ENCODE results near the gene MYCBP2.
"Not testable (repeated sequence)": the region's sequence is repeated elsewhere in the genome, so short reads cannot be mapped to it uniquely, and the experiment has no call there.

MYCBP2 gene

DNA sequence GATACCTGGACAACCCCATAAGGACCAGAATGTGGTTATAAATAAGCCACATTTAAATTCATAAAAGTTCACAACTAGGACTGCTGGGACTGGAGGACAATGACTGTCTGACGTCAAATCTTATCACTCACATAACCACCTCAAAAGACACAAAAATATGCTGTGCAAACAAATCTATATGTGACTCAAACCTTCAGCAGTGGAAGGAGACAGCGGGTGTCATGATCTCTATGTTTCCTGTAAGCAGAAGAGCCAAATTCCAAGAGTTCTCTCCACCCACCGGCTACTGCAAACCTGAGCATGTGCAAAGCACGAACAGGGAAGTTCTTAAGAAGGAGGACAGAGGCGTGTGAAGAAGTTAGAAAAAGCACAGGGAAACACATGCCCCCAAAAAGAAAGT is 113.2 kb downstream of the MYCBP2 start:
- no peak for DNase-seq (ENCODE audit: low read depth in 1 of 2, low spot score in 1 of 2)
- no peak for TF ChIP-seq JUND (IDR thresholded peaks at IDR 0.05; ENCODE audit: low read depth)
- in situ Hi-C loops (cut with HindIII; ENCODE audit: low pct_unique_long_range_greater_than_20kb, low sequenced_read_pairs), result no loop called here

DNA sequence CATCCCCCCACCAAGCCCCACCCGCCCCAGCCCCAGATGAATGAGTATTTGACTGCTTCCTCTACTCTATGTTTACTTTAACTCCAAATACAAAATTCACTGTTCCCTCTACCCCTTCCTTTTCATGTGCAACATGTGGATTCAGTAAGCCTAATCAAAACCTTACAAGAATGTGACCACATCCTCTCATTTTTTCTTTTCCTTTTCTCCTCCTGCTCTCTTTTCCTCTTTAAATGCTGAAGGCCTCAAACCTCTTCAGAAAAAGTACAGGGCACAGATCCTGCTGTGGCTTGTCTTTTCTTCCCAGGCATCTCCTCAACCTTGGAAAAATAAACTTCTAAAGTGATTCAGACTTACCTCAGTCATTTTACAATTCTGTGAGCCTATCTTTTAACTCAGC is 119.0 kb downstream of the MYCBP2 start:
- in situ Hi-C loops (cut with HindIII; ENCODE audit: low pct_unique_long_range_greater_than_20kb, low sequenced_read_pairs), result no loop called here
- no peak for DNase-seq (ENCODE audit: low read depth in 1 of 2, low spot score in 1 of 2)
- no peak for TF ChIP-seq JUND (IDR thresholded peaks at IDR 0.05; ENCODE audit: low read depth)

DNA sequence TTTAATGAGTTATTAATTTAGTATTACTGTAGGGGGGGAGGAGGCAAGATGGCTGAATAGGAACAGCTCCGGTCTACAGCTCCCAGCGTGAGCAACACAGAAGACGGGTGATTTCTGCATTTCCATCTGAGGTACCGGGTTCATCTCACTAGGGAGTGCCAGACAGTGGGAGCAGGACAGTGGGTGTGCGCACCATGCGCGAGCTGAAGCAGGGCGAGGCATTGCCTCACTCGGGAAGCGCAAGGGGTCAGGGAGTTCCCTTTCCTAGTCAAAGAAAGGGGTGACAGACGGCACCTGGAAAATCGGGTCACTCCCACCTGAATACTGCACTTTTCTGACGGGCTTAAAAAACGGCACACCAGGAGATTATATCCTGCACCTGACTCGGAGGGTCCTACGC is 127.9 kb downstream of the MYCBP2 start:
- in situ Hi-C loops (cut with HindIII; ENCODE audit: low pct_unique_long_range_greater_than_20kb, low sequenced_read_pairs); DNase-seq (ENCODE audit: low read depth in 1 of 2, low spot score in 1 of 2): not testable (repeated sequence)

DNA sequence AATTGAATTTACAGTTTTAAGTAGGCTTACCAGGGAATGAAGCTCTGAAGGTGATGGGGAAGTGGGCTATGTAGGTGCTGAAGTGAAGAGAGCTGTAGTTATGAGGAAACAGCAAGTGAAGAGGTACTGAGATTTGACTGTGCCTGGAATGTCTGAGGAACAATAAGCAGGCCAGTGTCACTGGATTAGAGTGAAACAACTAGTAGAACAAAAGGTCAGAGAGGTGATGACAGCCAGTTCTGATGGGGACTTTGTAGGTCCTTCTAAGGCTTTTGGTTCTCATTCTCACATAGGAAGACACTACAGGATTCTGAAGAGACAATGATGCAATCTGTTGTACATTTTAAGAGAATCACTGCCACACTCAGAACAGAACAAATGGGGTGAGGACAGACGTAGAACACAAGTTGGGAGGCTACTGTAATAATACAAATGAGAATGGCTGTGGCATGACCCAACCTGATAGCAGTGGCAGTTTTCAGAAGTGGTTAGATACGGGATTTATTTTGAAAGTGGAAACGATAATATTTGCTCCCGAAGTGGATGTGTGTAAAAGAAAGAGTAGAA is 130.8 kb downstream of the MYCBP2 start:
- DNase-seq (ENCODE audit: low read depth in 1 of 2, low spot score in 1 of 2), result no peak
- in situ Hi-C loops (cut with HindIII; ENCODE audit: low pct_unique_long_range_greater_than_20kb, low sequenced_read_pairs), result no loop called here
- no peak for TF ChIP-seq JUND (IDR thresholded peaks at IDR 0.05; ENCODE audit: low read depth)

DNA sequence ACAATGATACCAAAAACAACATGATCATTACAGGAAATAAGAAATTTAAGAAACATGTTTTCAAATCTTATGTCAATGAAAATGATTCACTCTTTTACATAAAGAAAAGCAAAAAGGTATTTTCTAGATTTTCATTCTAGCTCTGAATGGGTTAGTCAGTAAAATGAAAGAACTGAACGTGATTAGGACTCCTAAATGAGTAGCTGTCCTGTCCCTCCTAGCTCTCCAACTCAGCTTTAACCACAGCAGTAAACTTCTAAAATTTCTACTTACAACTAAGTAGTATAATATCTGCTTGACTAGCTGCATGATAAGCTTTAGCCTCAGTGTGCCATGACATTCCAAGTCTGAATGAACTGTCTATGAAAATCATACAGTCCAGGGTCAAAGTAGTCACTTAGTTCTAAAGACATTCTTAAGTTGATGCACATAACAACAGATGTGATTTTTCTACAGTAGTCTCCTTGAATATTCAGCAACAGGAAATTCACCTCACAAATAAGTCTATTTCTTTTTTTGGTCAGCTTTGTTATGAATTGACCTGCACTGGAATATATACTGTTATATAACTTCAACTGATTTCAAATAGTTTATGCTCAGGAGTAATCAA is 136.4 kb downstream of the MYCBP2 start:
- in situ Hi-C loops (cut with HindIII; ENCODE audit: low pct_unique_long_range_greater_than_20kb, low sequenced_read_pairs), result no loop called here
- TF ChIP-seq JUND (IDR thresholded peaks at IDR 0.05; ENCODE audit: low read depth), result no peak
- DNase-seq (ENCODE audit: low read depth in 1 of 2, low spot score in 1 of 2), result no peak

DNA sequence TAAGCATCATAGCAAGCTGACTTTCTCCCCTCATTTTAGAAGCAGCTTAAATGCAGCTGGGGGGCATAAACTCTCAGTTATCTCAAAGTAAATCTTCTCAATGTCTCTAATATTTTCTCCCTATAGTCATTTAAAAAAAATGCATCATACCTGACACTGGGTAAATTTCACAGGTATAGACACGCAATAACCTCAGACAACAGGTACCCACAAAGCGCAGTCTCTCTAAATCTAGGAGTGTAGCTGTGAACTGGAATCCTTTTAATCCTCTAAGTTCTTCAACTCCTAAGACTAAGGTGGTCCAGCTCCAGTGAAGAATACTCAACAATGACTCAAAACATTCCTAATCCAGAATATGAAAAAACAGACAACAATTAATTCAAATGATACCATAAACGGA is 141.2 kb downstream of the MYCBP2 start:
- in situ Hi-C loops (cut with HindIII; ENCODE audit: low pct_unique_long_range_greater_than_20kb, low sequenced_read_pairs), result no loop called here
- no peak for DNase-seq (ENCODE audit: low read depth in 1 of 2, low spot score in 1 of 2)
- TF ChIP-seq JUND (IDR thresholded peaks at IDR 0.05; ENCODE audit: low read depth), result no peak

DNA sequence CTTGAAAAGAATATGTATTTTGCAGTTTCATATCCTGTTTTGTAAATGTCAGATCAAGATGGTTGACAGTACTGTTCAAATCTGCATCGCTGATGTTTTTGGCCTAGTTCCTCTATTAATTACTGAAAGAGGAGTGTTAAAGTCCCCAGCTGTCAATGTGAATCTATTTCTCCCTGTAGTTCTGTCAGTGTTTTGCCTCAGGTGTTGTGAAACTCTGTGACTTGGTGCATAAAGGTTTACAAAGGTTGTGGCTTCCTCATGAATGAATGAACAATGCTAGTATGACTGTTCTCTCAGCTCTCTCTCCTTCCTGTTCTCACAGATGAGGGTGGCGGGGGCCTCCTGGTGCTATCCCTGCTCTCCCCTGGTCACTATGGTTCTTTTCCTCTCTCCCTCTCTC is 142.4 kb downstream of the MYCBP2 start:
- in situ Hi-C loops (cut with HindIII; ENCODE audit: low pct_unique_long_range_greater_than_20kb, low sequenced_read_pairs), result no loop called here
- no peak for TF ChIP-seq JUND (IDR thresholded peaks at IDR 0.05; ENCODE audit: low read depth)
- DNase-seq (ENCODE audit: low read depth in 1 of 2, low spot score in 1 of 2), result no peak

DNA sequence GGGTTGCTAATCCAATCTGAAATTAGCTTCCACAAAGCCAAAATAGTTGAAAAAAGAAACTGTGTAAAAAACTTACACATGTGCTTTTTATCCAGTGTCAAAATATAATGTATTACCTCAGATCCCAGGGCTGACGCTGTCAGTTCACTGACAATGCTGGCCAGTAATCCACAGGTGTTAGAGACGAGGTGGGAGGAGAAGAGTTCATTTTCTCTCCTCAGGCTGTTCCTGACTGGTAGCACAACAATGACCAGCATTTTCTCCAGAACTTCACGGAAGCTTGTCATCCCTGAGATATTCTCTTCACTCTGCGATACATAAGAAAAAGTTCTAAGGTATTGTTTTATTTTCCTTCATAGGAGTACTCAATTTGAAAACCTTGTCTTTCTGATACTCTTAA is 146.9 kb downstream of the MYCBP2 start:
- no peak for DNase-seq (ENCODE audit: low read depth in 1 of 2, low spot score in 1 of 2)
- in situ Hi-C loops (cut with HindIII; ENCODE audit: low pct_unique_long_range_greater_than_20kb, low sequenced_read_pairs), result no loop called here
- no peak for TF ChIP-seq JUND (IDR thresholded peaks at IDR 0.05; ENCODE audit: low read depth)

DNA sequence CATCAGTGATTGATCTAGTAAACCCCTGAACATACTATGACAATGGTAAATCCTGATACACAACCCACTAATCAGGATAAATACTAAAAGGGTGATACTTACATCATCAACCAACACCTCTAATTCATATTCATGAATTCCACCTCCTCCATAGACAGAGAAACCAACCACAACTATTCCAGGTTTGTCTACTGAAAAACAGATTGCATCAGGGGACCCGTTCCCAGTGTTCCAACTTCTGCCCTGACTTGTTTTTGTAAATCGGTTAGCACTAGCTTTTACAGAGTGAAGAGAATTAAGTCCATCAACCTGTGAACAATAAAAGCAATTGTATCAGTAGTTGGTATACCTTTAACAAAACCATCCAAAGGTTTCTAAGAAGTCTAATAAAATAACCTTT is 149.2 kb downstream of the MYCBP2 start:
- in situ Hi-C loops (cut with HindIII; ENCODE audit: low pct_unique_long_range_greater_than_20kb, low sequenced_read_pairs), result no loop called here
- no peak for TF ChIP-seq JUND (IDR thresholded peaks at IDR 0.05; ENCODE audit: low read depth)
- peak in 1 of 2 experiments; percentile 12 for DNase-seq (ENCODE audit: low read depth in 1 of 2, low spot score in 1 of 2)

DNA sequence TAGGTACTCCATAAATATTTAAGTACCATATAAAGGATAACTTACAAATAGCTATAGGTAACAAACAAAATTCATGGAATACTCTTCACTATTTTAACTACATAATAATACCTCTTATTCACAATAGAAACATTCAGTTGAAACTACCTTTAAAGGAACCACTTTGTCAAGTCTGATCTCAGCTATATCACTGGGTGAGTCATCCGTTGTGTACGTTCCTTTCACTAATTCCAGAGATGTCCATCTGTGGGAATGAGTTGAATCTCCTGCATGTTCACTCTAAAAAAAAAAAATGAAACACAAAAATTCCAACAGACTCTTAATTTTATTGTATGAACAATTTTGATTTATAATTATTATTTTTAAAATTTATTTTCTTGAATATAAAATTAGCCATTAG is 150.5 kb downstream of the MYCBP2 start:
- in situ Hi-C loops (cut with HindIII; ENCODE audit: low pct_unique_long_range_greater_than_20kb, low sequenced_read_pairs), result no loop called here
- TF ChIP-seq JUND (IDR thresholded peaks at IDR 0.05; ENCODE audit: low read depth), result no peak
- no peak for DNase-seq (ENCODE audit: low read depth in 1 of 2, low spot score in 1 of 2)

DNA sequence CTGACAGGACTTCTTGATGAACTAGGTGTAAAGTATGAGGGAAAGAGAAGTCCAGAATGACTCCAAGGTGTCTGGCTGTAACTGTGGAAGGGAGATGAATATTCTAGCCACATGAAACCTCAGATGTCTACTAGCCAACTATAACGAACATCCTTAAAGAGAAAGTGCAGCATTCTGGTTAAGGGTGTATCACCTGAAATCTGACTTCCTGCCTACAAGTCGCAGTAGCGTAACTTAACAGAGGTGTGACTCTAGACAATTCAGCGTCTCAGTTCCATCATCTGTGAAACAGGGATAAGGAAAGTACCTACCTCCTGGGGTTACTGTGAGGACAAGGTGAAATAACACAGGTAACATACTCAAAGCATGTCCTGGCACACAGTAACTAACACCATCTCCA is 154.2 kb downstream of the MYCBP2 start:
- in situ Hi-C loops (cut with HindIII; ENCODE audit: low pct_unique_long_range_greater_than_20kb, low sequenced_read_pairs), result no loop called here
- no peak for TF ChIP-seq JUND (IDR thresholded peaks at IDR 0.05; ENCODE audit: low read depth)
- no peak for DNase-seq (ENCODE audit: low read depth in 1 of 2, low spot score in 1 of 2)

DNA sequence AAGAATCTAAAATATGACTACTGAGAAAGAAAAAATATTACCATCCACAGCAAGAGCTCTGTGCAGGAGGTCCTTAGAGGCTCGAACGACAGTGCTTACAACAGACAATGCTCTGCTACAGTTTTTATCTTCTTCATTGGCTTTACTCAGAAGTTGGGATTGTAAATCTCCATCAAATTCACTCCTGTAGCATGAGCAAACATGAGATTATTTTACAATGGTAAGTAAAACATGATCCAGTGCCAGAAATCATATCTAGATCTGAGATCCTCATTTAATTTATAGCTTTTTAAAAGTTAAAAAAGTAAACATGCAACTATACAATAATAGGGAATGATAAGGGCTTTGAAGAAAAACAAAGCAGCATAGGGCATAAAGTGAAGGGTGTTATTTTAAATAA is 155.4 kb downstream of the MYCBP2 start:
- in situ Hi-C loops (cut with HindIII; ENCODE audit: low pct_unique_long_range_greater_than_20kb, low sequenced_read_pairs), result no loop called here
- peak; percentile 41; the same call in 1 of the 2 replicates for TF ChIP-seq JUND (IDR thresholded peaks at IDR 0.05; ENCODE audit: low read depth)
- DNase-seq (ENCODE audit: low read depth in 1 of 2, low spot score in 1 of 2), result no peak

DNA sequence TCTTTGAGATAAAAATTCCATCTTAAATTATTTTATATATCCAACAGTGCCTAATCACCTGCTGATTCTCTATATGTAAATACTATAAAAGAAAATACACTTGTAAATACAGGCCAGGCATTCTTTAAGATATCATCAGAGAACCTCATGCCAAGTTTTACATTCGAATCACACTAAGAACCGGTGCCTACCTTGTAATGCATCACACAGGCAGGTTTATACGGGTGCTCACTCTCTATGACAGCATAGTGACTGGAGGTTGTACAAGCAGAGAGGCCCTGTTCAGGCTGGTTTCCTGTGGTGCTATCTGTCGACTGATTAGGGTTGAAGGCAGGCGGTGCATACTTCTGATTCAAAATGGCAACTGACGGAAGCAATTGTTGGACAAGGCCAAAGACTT is 158.7 kb downstream of the MYCBP2 start:
- peak; percentile 55; the same call in 1 of the 2 replicates for TF ChIP-seq JUND (IDR thresholded peaks at IDR 0.05; ENCODE audit: low read depth)
- peak in 1 of 2 experiments; percentile 5 for DNase-seq (ENCODE audit: low read depth in 1 of 2, low spot score in 1 of 2)
- in situ Hi-C loops (cut with HindIII; ENCODE audit: low pct_unique_long_range_greater_than_20kb, low sequenced_read_pairs), result no loop called here

DNA sequence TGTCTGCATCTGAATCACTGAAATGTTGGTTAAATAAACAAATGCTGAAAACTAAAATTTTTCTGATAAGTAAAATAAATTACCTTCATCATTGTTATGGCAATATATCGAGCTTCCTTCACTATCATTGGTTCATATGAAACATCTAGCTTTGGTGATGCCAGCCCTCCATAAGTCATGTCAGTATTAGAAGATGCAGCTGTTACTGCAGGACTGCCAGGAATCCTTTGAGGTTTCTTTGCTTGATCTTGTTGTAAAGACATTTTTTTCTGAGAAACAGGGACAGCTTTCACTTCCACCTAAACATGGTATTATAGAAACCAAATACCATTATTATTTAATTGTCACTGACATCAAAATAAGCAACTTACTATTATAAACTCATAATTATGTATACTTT is 176.2 kb downstream of the MYCBP2 start:
- DNase-seq (ENCODE audit: low read depth in 1 of 2, low spot score in 1 of 2), result no peak
- no peak for TF ChIP-seq JUND (IDR thresholded peaks at IDR 0.05; ENCODE audit: low read depth)
- in situ Hi-C loops (cut with HindIII; ENCODE audit: low pct_unique_long_range_greater_than_20kb, low sequenced_read_pairs), result no loop called here
